HCT116 (cell line): ENCODE data around the gene NTN4. TPM values are rescaled to one million over a fixed set of nuclear protein-coding genes. Genes with fewer than 3 reads are reported as not detected.

Source experiments
- ATAC-seq: fragments of 200-7000 bp; cut with Tn5 transposase; 2 replicates; pipeline ENCODE4 v1.9.1; 2020; ENCODE audit warnings: mild to moderate bottlenecking, moderate library complexity
- BruUV-seq: library from RNA; stranded (reverse); fragments of 400-500 nt; replicated peaks from 2 replicates; lab custom pipeline; 2021; lab: Mats Ljungman, UMichigan
- CTCF ChIA-PET: fragments of 300-600 bp; sonication (Branson Sonifier 250); formaldehyde crosslinking; loops from one replicate; lab custom pipeline; 2021; ENCODE audit warnings: antibody characterized with exemption; lab: Charles Lee
- POLR2A ChIA-PET: fragments of 300-600, 350-600 bp; sonication (Branson Sonifier 250); formaldehyde crosslinking; loops from one replicate; lab custom pipeline; 2021; ENCODE audit warnings: antibody characterized with exemption; lab: Charles Lee
- RAD21 ChIA-PET, 2 experiments: fragments of 300-600 bp; sonication (Branson Sonifier 250); formaldehyde crosslinking; loops; one replicate each; lab custom pipeline; 2023; ENCODE audit warnings: low total read pairs in 2 of 2; ENCODE audit not compliant: uncharacterized antibody in 2 of 2, unreplicated experiment in 2 of 2, low non-redundant PET in 1 of 2; lab: Charles Lee
- DNase-seq: peaks from one replicate; pipeline ENCODE4 v3.0.0-alpha.2; 2010; ENCODE audit warnings: low read depth, low spot score
- H2AFZ ChIP-seq: fragments of 200-600 bp; shearing (Covaris generic), sonication (generic); 2 replicates; pipeline ENCODE4 v1.6.1; 2017; ENCODE audit warnings: low read depth, mixed run types, mixed read lengths, antibody characterized with exemption, low read length; ENCODE audit not compliant: poor library complexity, severe bottlenecking
- H3K27ac ChIP-seq: 2 replicates; pipeline ENCODE4 v1.5.1; 2012; ENCODE audit warnings: low read depth, low read length
- H3K27me3 ChIP-seq: fragments of 200-600 bp; sonication (generic); 2 replicates; pipeline ENCODE4 v1.6.1; 2016; ENCODE audit warnings: mixed run types, low read length, mixed read lengths; ENCODE audit not compliant: insufficient read depth
- H3K36me3 ChIP-seq, 2 experiments: fragments of 200-500 bp in 1 of 2; fragments of 200-600 bp in 1 of 2; sonication (Bioruptor generic) in 1 of 2; sonication (generic) in 1 of 2; 2 replicates each; pipeline versions ENCODE4 v1.5.1 to v1.6.1; 2014 to 2016; ENCODE audit warnings: low read length in 2 of 2, inconsistent platforms in 1 of 2, mixed read lengths in 1 of 2, mixed run types in 1 of 2; ENCODE audit not compliant: insufficient read depth in 2 of 2, control insufficient read depth in 1 of 2
- H3K4me1 ChIP-seq, 2 experiments: fragments of 200-600 bp in 1 of 2; sonication (generic) in 1 of 2; 2 replicates each; pipeline versions ENCODE4 v1.5.1 to v1.6.1; 2012 to 2017; ENCODE audit warnings: low read length in 2 of 2, inconsistent platforms in 1 of 2, mild to moderate bottlenecking in 1 of 2, mixed read lengths in 1 of 2, mixed run types in 1 of 2, moderate library complexity in 1 of 2; ENCODE audit not compliant: insufficient read depth in 2 of 2, control insufficient read depth in 1 of 2
- H3K4me2 ChIP-seq: fragments of 200-600 bp; sonication (generic); 2 replicates; pipeline ENCODE4 v1.6.1; 2017; ENCODE audit warnings: mixed run types, low read length, mixed read lengths
- H3K4me3 ChIP-seq, 2 experiments: fragments of 200-600 bp in 1 of 2; sonication (generic) in 1 of 2; replicated peaks in 1 of 2; 2 replicates each; pipeline ENCODE4 v1.5.1; 2011 to 2016; ENCODE audit warnings: low read length in 2 of 2, control low read depth in 1 of 2, low read depth in 1 of 2, mild to moderate bottlenecking in 1 of 2, mixed read lengths in 1 of 2, mixed run types in 1 of 2
- H3K79me2 ChIP-seq: fragments of 200-600 bp; sonication (generic); 2 replicates; pipeline ENCODE4 v1.6.1; 2017; ENCODE audit warnings: mild to moderate bottlenecking, mixed run types, low read length, moderate library complexity, mixed read lengths; ENCODE audit not compliant: insufficient read depth
- H3K9ac ChIP-seq: fragments of 200-600 bp; sonication (generic); 2 replicates; pipeline ENCODE4 v1.6.1; 2016; ENCODE audit warnings: low read length, mixed read lengths
- H3K9me2 ChIP-seq: fragments of 200-600 bp; sonication (generic), shearing (Covaris generic); 2 replicates; pipeline ENCODE4 v1.6.1; 2017; ENCODE audit warnings: mixed run types, mild to moderate bottlenecking, moderate library complexity; ENCODE audit not compliant: insufficient read depth
- H3K9me3 ChIP-seq, 2 experiments: fragments of 200-500 bp in 1 of 2; fragments of 200-600 bp in 1 of 2; sonication (Bioruptor generic) in 1 of 2; sonication (generic) in 1 of 2; 2 replicates each; pipeline ENCODE4 v1.6.1; 2014 to 2017; ENCODE audit warnings: low read length in 2 of 2, mixed read lengths in 2 of 2, inconsistent platforms in 1 of 2, low read depth in 1 of 2, mild to moderate bottlenecking in 1 of 2, mixed run types in 1 of 2, moderate library complexity in 1 of 2; ENCODE audit not compliant: control insufficient read depth in 1 of 2, insufficient read depth in 1 of 2
- H4K20me1 ChIP-seq: fragments of 200-600 bp; sonication (generic), shearing (Covaris generic); 2 replicates; pipeline ENCODE4 v1.6.1; 2017; ENCODE audit warnings: mixed run types, mild to moderate bottlenecking, moderate library complexity; ENCODE audit not compliant: insufficient read depth
- ATF3 ChIP-seq: IDR thresholded peaks from 2 replicates; pipeline ENCODE4 v1.6.1; 2012
- CBX3 ChIP-seq: IDR thresholded peaks from 2 replicates; pipeline ENCODE4 v1.6.1; 2012; ENCODE audit warnings: low read depth
- CTCF ChIP-seq, 3 experiments: fragments of 200-600 bp in 1 of 3; sonication (generic) in 1 of 3; IDR thresholded peaks in 2 of 3; conservative IDR thresholded peaks in 1 of 3; 2 replicates each; pipeline ENCODE4 v1.5.1; 2012 to 2017; ENCODE audit warnings: low read depth in 2 of 3, low read length in 2 of 3, antibody characterized with exemption in 1 of 3, borderline replicate concordance in 1 of 3, control low read depth in 1 of 3, mild to moderate bottlenecking in 1 of 3, mixed read lengths in 1 of 3, mixed run types in 1 of 3, moderate library complexity in 1 of 3; ENCODE audit not compliant: insufficient read depth in 1 of 3
- FOSL1 ChIP-seq: IDR thresholded peaks from 2 replicates; pipeline ENCODE4 v1.6.1; 2012; ENCODE audit warnings: low read depth
- JUND ChIP-seq: IDR thresholded peaks from 2 replicates; pipeline ENCODE4 v1.6.1; 2012
- MAX ChIP-seq: IDR thresholded peaks from 2 replicates; pipeline ENCODE4 v1.6.1; 2012
- POLR2AphosphoS5 ChIP-seq: IDR thresholded peaks from 2 replicates; pipeline ENCODE4 v1.6.1; 2011; ENCODE audit warnings: mild to moderate bottlenecking, low read depth, low read length, moderate library complexity
- SRF ChIP-seq: IDR thresholded peaks from 2 replicates; pipeline ENCODE4 v1.6.1; 2012; ENCODE audit warnings: low read depth
- TCF7L2 ChIP-seq: IDR thresholded peaks from 2 replicates; pipeline ENCODE4 v1.7.0; 2011; ENCODE audit warnings: borderline replicate concordance, inconsistent platforms; ENCODE audit not compliant: insufficient read depth, insufficient read length; ENCODE audit errors: extremely low read depth
- ZBTB33 ChIP-seq: IDR thresholded peaks from 2 replicates; pipeline ENCODE4 v1.6.1; 2011; ENCODE audit warnings: mild to moderate bottlenecking, low read length, moderate library complexity; ENCODE audit not compliant: insufficient replicate concordance; ENCODE audit errors: extremely low read depth
- intact Hi-C: fragments of 100-400 bp; cut with micrococcal nuclease; formaldehyde crosslinking; loops from 2 replicates; pipeline ENCODE4 v1.10.0; 2022
- total RNA-seq: library from RNA; stranded (reverse); gene quantifications from one replicate; pipeline ENCODE4 v1.2.1, GENCODE V29; 2021; ENCODE audit not compliant: unreplicated experiment

Gene NTN4
- total RNA-seq, 1 experiment from 2014 or later: 4.3 TPM

- ChIA-PET POLR2A (no interaction called here), RAD21 (no interaction called here), CTCF (no interaction called here)
- TF ChIP-seq CBX3 (no peak), FOSL1 (no peak), TCF7L2 (no peak), CTCF (IDR thresholded peaks at IDR 0.05 in 2 of 3, conservative IDR thresholded peaks at IDR 0.05 in 1 of 3; ENCODE audit: borderline replicate concordance in 1 of 3, insufficient read depth in 1 of 3, low read depth in 2 of 3, low read length in 2 of 3) (no peak), ZBTB33 (no peak), ATF3 (no peak), MAX (no peak), JUND (no peak), POLR2AphosphoS5 (no peak), SRF (no peak)
- Histone ChIP-seq H3K9me2 (no peaks in the 10 kb centered on the region), H2AFZ (no peak overlapping the region), H3K36me3 (no peaks in the 10 kb centered on the region), H3K4me2 (no peak overlapping the region), H3K4me3 (no peak overlapping the region), H3K27me3 (no peaks in the 10 kb centered on the region), H4K20me1 (no peaks in the 10 kb centered on the region), H3K9me3 (no peaks in the 10 kb centered on the region), H3K9ac (no peak overlapping the region), H3K79me2 (no peaks in the 10 kb centered on the region), H3K27ac (no peak overlapping the region), H3K4me1 (no peaks in the 10 kb centered on the region)
- intact Hi-C loops: no loop called here
- no peak for DNase-seq
- ATAC-seq: no peak
- no TSS peak for BruUV-seq
Observed at GRCh38 chr12:95773320-95773719, 17.2 kb downstream of the NTN4 start.
